ENCODE measurements around the gene RFX3.

DNA sequence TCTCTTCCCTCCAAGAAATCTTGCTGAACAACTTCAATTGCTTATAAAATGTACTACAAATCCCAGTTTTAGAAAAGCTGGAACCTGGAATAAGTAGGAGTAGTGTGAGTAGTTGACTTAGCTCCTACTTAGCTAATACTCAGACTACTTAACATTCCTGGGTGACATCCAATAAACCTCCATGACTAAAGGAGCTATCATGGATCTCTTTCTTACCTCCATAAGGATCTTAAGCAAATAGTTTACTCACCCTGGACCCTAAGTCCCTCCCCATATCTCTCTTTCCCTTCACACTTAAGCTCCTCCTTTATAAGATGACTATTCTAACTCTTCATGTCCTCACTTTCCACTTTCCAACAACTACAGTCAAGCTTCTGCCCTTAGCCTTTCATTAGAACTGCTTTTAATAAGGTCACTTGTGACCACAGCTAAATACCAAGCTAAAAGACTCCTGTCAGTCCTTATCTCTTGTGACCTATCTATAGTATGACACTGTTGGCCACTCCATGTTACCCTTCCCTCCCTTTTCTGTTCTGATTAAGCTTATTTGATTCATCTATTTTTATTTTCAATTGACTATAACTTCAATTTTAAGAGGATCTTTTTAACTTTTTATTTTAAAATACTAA is 194.9 kb downstream of the RFX3 start:
- TF ChIP-seq POLR2A (IDR thresholded peaks at IDR 0.05): no peak
- TF ChIP-seq CTCF (IDR thresholded peaks at IDR 0.05): no peak

Data from adrenal gland (tissue), 5 donors.